ENCODE results near the gene TCF19. TPM values are rescaled to one million over a fixed set of nuclear protein-coding genes. Genes with fewer than 3 reads are reported as not detected.
A peak's percentile ranks its signal among the peaks of the same experiment; 100 is the strongest.
"Not testable (repeated sequence)": the region's sequence is repeated elsewhere in the genome, so short reads cannot be mapped to it uniquely, and the experiment has no call there.

TCF19 gene
- polyA plus RNA-seq, 2 of the 4 experiments (the other 2 are of a cell fraction), result 7.4 to 11.2 TPM

DNA sequence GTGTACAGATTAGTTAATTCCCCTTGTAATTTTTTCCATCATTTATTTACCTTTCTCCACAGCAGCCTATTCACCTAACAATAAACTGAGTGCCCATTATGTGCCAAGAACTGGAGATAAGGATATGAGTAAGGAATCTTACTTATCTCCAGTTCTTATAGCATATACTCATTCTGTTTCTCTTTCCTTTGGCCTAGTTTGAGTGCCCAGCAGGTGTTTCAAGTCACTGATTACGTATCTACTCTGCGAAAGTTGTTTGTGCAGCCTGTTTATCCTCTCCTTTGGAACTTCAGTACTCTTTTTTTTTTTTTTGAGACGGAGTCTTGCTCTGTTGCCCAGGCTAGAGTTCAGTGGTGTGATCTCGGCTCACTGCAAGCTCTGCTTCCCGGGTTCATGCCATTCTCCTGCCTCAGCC lies 29.4 kb downstream of the TCF19 start:
- DNase-seq (ENCODE audit: low read depth in 1 of 2, low spot score in 1 of 2), result no peak
- POLR2A ChIA-PET, result no interaction called here

DNA sequence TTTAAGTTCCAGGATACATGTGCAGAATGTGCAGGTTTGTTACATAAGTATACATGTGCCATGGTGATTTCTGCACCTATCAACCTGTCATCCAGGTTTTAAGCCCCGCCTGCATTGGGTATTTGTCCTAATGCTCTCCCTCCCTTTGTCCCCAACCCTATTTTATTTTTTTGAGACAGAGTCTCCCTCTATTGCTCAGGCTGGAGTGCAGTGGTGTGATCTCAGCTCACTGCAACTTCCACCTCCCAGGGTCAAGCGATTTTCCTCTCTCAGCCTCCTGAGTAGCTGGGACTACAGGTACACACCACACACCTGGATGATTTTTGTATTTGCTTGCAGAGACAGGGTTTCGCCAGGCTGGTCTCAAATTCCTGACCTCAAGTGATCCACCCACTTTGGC lies 30.8 kb downstream of the TCF19 start:
- H3K4me1 ChIP-seq; ATAC-seq; H3K4me2 ChIP-seq; H3K9me3 ChIP-seq; DNase-seq (ENCODE audit: low read depth in 1 of 2, low spot score in 1 of 2); H3K4me3 ChIP-seq; FAIRE-seq; POLR2A ChIA-PET: not testable (repeated sequence)
- CTCF ChIA-PET, result interaction anchor here (1.4 kb wide), 1 partner anchor 9 kb away, joined by 3 read pairs; no protein-coding TSS in a partner anchor
- WGBS (ENCODE audit: missing lambda C conversion rate), result 87% methylated on average over 3 of the region's 3 CpGs
- peak overlapping the region in 1 of 2 experiments; percentile 21; a peak in 1 of 6 replicates for H3K27ac ChIP-seq

More for the DNA sequence above, 29.4 kb downstream of the TCF19 start:
- Histone ChIP-seq H3K9me3 (no peaks in the 10 kb centered on the region), H3K4me3 (no peak overlapping the region), H3K4me2 (no peak overlapping the region), H3K4me1 (peaks cover 20% of the 10 kb centered on the region), H3K27ac (peak overlapping the region; percentile 81 to 96; a peak in 4 of 6 replicates)
- 50% methylated on average over 5 of the region's 5 CpGs for WGBS (ENCODE audit: missing lambda C conversion rate)
- no peak for ATAC-seq
- no peak for FAIRE-seq
- TF ChIP-seq, protein P1, sequence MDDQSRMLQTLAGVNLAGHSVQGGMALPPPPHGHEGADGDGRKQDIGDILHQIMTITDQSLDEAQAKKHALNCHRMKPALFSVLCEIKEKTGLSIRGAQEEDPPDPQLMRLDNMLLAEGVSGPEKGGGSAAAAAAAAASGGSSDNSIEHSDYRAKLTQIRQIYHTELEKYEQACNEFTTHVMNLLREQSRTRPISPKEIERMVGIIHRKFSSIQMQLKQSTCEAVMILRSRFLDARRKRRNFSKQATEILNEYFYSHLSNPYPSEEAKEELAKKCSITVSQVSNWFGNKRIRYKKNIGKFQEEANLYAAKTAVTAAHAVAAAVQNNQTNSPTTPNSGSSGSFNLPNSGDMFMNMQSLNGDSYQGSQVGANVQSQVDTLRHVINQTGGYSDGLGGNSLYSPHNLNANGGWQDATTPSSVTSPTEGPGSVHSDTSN (IDR thresholded peaks at IDR 0.05), result no peak
- TF ChIP-seq POLR2AphosphoS2 (conservative IDR thresholded peaks at IDR 0.05; ENCODE audit: low read length) (no peak), FOXS1 (CRISPR knock-in tag; IDR thresholded peaks at IDR 0.05) (no peak), CHD2 (IDR thresholded peaks at IDR 0.05; ENCODE audit: low read length, partially characterized antibody) (no peak), SMC3 (IDR thresholded peaks at IDR 0.05) (no peak)
- TF ChIP-seq, protein P2, sequence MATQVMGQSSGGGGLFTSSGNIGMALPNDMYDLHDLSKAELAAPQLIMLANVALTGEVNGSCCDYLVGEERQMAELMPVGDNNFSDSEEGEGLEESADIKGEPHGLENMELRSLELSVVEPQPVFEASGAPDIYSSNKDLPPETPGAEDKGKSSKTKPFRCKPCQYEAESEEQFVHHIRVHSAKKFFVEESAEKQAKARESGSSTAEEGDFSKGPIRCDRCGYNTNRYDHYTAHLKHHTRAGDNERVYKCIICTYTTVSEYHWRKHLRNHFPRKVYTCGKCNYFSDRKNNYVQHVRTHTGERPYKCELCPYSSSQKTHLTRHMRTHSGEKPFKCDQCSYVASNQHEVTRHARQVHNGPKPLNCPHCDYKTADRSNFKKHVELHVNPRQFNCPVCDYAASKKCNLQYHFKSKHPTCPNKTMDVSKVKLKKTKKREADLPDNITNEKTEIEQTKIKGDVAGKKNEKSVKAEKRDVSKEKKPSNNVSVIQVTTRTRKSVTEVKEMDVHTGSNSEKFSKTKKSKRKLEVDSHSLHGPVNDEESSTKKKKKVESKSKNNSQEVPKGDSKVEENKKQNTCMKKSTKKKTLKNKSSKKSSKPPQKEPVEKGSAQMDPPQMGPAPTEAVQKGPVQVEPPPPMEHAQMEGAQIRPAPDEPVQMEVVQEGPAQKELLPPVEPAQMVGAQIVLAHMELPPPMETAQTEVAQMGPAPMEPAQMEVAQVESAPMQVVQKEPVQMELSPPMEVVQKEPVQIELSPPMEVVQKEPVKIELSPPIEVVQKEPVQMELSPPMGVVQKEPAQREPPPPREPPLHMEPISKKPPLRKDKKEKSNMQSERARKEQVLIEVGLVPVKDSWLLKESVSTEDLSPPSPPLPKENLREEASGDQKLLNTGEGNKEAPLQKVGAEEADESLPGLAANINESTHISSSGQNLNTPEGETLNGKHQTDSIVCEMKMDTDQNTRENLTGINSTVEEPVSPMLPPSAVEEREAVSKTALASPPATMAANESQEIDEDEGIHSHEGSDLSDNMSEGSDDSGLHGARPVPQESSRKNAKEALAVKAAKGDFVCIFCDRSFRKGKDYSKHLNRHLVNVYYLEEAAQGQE (IDR thresholded peaks at IDR 0.05), result no peak
- TF ChIP-seq, protein P3, sequence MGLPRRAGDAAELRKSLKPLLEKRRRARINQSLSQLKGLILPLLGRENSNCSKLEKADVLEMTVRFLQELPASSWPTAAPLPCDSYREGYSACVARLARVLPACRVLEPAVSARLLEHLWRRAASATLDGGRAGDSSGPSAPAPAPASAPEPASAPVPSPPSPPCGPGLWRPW (IDR thresholded peaks at IDR 0.05), result no peak
- CTCF ChIA-PET, result interaction anchor here (1.4 to 1.6 kb wide), 2 partner anchors 8 to 9 kb away, joined by 3 read pairs; no protein-coding TSS in a partner anchor

DNA sequence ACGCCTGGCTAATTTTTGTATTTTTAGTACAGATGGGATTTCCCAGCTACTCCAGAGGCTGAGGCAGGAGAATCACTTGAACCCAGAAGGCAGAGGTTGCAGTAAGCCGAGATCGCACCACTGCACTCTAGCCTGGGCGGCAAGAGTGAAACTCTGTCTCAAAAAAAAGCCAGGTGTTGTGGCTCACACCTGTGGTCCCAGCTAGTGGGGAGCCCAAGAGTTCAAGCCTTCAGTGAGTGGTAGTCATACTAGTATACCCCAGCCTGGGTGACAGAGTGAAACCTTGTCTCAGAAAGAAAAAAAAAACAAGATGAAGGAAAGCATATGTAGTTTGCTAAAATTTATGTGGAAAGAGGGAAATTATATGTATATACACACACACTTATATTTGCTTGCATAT lies 32.1 kb downstream of the TCF19 start:
- Histone ChIP-seq H3K27ac (no peak overlapping the region; a peak in 1 of 6 replicates), H3K4me3 (no peak overlapping the region), H3K9me3 (no peaks in the 10 kb centered on the region), H3K4me2 (no peak overlapping the region), H3K4me1 (peaks cover 10% of the 10 kb centered on the region)
- 60% methylated on average over 2 of the region's 4 CpGs for WGBS (ENCODE audit: missing lambda C conversion rate)
- DNase-seq (ENCODE audit: low read depth in 1 of 2, low spot score in 1 of 2), result no peak
- FAIRE-seq, result no peak
- TF ChIP-seq FOXS1 (CRISPR knock-in tag; IDR thresholded peaks at IDR 0.05) (no peak), MAFK (IDR thresholded peaks at IDR 0.05; ENCODE audit: partially characterized antibody) (no peak), SMC3 (IDR thresholded peaks at IDR 0.05) (no peak), EP300 (IDR thresholded peaks at IDR 0.05) (no peak), EHMT2 (IDR thresholded peaks at IDR 0.05; ENCODE audit: low read depth) (no peak)
- POLR2A ChIA-PET, result no interaction called here
- CTCF ChIA-PET, result interaction anchor here (1.2 to 7.5 kb wide), 3 partner anchors 51 to 62 kb away, joined by 3 to 70 read pairs (median 46); partner anchors contain the start of gene PSORS1C2
- ATAC-seq, result no peak

DNA sequence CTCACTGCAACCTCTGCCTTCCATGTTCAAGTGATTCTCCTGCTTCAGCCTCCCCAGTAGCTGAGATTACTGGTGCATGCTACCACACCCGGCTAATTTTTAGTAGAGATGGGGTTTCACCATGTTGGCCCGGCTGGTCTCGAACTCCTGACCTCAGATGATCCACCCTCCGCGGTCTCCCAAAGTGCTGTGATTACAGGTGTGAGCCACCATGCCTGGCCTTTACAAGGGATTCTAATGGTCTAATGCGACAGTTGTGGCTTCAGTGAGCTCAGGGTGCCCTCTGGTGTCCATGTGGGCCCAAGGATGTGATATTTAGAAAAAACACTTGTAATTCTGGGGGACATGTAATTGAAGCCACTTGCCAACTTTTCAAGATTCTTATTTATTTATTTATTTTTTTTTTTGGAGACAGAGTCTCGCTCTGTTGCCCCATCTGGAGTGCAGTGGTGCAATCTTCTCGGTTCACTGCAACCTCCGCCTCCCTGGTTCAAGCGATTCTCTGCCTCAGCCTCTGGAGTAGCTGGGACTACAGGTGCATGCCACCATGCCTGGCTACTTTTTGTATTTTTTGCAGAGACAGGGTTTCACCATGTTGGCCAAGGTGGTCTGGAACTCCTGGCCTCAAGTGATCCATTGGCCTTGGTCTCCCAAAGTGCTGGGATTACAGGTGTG lies 34.2 kb downstream of the TCF19 start:
- WGBS (ENCODE audit: missing lambda C conversion rate), result 25% methylated on average over 10 of the region's 10 CpGs
- H3K4me1 ChIP-seq, H3K4me3 ChIP-seq, H3K9me3 ChIP-seq, H3K27ac ChIP-seq, FAIRE-seq, POLR2A ChIA-PET, H3K4me2 ChIP-seq: not testable (repeated sequence)
- peak; percentile 63 to 66; a peak in 4 of 6 replicates for ATAC-seq
- TF ChIP-seq, protein P4, sequence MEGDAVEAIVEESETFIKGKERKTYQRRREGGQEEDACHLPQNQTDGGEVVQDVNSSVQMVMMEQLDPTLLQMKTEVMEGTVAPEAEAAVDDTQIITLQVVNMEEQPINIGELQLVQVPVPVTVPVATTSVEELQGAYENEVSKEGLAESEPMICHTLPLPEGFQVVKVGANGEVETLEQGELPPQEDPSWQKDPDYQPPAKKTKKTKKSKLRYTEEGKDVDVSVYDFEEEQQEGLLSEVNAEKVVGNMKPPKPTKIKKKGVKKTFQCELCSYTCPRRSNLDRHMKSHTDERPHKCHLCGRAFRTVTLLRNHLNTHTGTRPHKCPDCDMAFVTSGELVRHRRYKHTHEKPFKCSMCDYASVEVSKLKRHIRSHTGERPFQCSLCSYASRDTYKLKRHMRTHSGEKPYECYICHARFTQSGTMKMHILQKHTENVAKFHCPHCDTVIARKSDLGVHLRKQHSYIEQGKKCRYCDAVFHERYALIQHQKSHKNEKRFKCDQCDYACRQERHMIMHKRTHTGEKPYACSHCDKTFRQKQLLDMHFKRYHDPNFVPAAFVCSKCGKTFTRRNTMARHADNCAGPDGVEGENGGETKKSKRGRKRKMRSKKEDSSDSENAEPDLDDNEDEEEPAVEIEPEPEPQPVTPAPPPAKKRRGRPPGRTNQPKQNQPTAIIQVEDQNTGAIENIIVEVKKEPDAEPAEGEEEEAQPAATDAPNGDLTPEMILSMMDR (IDR thresholded peaks at IDR 0.05), result peak; percentile 67
- TF ChIP-seq SMC3 (IDR thresholded peaks at IDR 0.05) (peak; percentile 71), RAD21 (conservative IDR thresholded peaks at IDR 0.05 in 1 of 2, IDR thresholded peaks at IDR 0.05 in 1 of 2) (peak; percentile 84 to 93)
- DNase-seq (ENCODE audit: low read depth in 1 of 2, low spot score in 1 of 2), result peak; percentile 19 to 87
- CTCF ChIA-PET, result interaction anchor here (0.6 to 7.5 kb wide), 34 partner anchors 8 to 935 kb away, joined by 3 to 72 read pairs (median 4); partner anchors contain the start of genes PSORS1C1, PSORS1C2 and TCF19

Data from A549 (cell line).